Chondrocyte (in vitro differentiated cells): ENCODE measurements around the gene ATL3. TPM values are rescaled to one million over a fixed set of nuclear protein-coding genes. Genes with fewer than 3 reads are reported as not detected.

ENCODE experiments used
- DNase-seq: peaks from one replicate; pipeline ENCODE4 v3.0.0; 2021; ENCODE audit warnings: mixed read lengths, low spot score
- H3K27ac Mint-ChIP-seq: one replicate; pipeline ENCODE4 v1.8.0; 2021; ENCODE audit warnings: mild to moderate bottlenecking, moderate library complexity, mixed read lengths; ENCODE audit not compliant: unreplicated experiment
- H3K27me3 Mint-ChIP-seq: 2 replicates; pipeline ENCODE4 v1.8.0; 2021; ENCODE audit warnings: low read depth, mixed read lengths
- H3K36me3 Mint-ChIP-seq: 2 replicates; pipeline ENCODE4 v1.8.0; 2021; ENCODE audit warnings: low read depth, mixed read lengths
- H3K4me1 Mint-ChIP-seq: 2 replicates; pipeline ENCODE4 v1.8.0; 2021; ENCODE audit warnings: low read depth, mild to moderate bottlenecking, mixed read lengths
- H3K4me3 Mint-ChIP-seq: one replicate; pipeline ENCODE4 v1.8.0; 2021; ENCODE audit warnings: mild to moderate bottlenecking, moderate library complexity, mixed read lengths; ENCODE audit not compliant: unreplicated experiment
- H3K9me3 Mint-ChIP-seq: 2 replicates; pipeline ENCODE4 v1.8.0; 2021; ENCODE audit warnings: low read depth, mixed read lengths
- CTCF ChIP-seq: fragments of 200-600 bp; sonication (generic); IDR thresholded peaks from 2 replicates; pipeline ENCODE4 v1.5.0; 2021; ENCODE audit warnings: antibody characterized with exemption, mild to moderate bottlenecking, moderate library complexity
- total RNA-seq: library from RNA; stranded (reverse); gene quantifications from 3 replicates; pipeline ENCODE4 v1.2.1, GENCODE V29; 2021

ATL3 gene
- total RNA-seq, 1 donor from 2014 or later, result 137 TPM

- TF ChIP-seq CTCF, result no peak
- Mint-ChIP-seq H3K4me3 (peak overlapping the region; percentile 58), H3K4me1 (peaks cover 14% of the 10 kb centered on the region), H3K27ac (peak overlapping the region; percentile 79), H3K36me3 (peaks cover 24% of the 10 kb centered on the region), H3K27me3 (peaks cover 3% of the 10 kb centered on the region), H3K9me3 (peaks cover 3% of the 10 kb centered on the region)
- DNase-seq, result no peak
Observed at GRCh38 chr11:63574856-63575602, 96.1 kb downstream of the ATL3 start.

Other genes starting within 250 kb of the ATL3 start
- gene PLAAT5, start 180.2 kb downstream of the ATL3 start, total RNA-seq, result 0.10 TPM in 1 of 3 replicates, not detected in the others
- not detected in 3 replicates for gene LGALS12, start 165.3 kb downstream of the ATL3 start, total RNA-seq
- 1.8 to 3.0 TPM (median 2.5 TPM) in 3 replicates for gene PLAAT4, start 134.6 kb downstream of the ATL3 start, total RNA-seq
- gene PLAAT2, start 108.0 kb downstream of the ATL3 start, total RNA-seq, result not detected in 3 replicates
- gene PLAAT3, start 56.9 kb downstream of the ATL3 start, total RNA-seq, result 9.3 to 22.0 TPM (median 21.2 TPM) in 3 replicates
- 88.0 to 88.5 TPM (median 88.5 TPM) in 3 replicates for gene RTN3, start 10.1 kb upstream of the ATL3 start, total RNA-seq
- 28.6 to 34.6 TPM (median 34.2 TPM) in 3 replicates for gene ZFTA, start 97.4 kb upstream of the ATL3 start, total RNA-seq
- 25.4 to 36.0 TPM (median 32.2 TPM) in 3 replicates for gene SPINDOC, start 142.1 kb upstream of the ATL3 start, total RNA-seq
- gene MARK2, start 167.7 kb upstream of the ATL3 start, total RNA-seq, result 25.3 to 30.7 TPM (median 26.2 TPM) in 3 replicates
- gene RCOR2, start 245.8 kb upstream of the ATL3 start, total RNA-seq, result 1.3 to 3.8 TPM (median 2.7 TPM) in 3 replicates